ENCODE measurements around the gene MKNK2.

Gene MKNK2

GRCh38 chr19:2079865-2080301 is 28.8 kb upstream of the MKNK2 start:
- no peak for DNase-seq
- no peaks in the 10 kb centered on the region for H3K27me3 ChIP-seq (replicated peaks; ENCODE audit: control insufficient read depth, insufficient read depth, low read length, poor library complexity, severe bottlenecking)
- peaks cover 37% of the 10 kb centered on the region for H3K4me1 ChIP-seq (ENCODE audit: control insufficient read depth, insufficient read depth, low read length, poor library complexity, severe bottlenecking)
- H3K9me3 ChIP-seq (ENCODE audit: control insufficient read depth, low read length) = no peaks in the 10 kb centered on the region
- peak overlapping the region; percentile 63 for H3K27ac ChIP-seq (ENCODE audit: insufficient read depth, low read length, poor library complexity, severe bottlenecking)
- H3K36me3 ChIP-seq (ENCODE audit: control insufficient read depth, insufficient read depth, low read length) = peaks cover 57% of the 10 kb centered on the region
- no peak overlapping the region for H3K4me3 ChIP-seq (ENCODE audit: insufficient read depth, low read depth, low read length, poor library complexity, severe bottlenecking)

- Histone ChIP-seq H3K4me1 (ENCODE audit: control insufficient read depth, insufficient read depth, low read length, poor library complexity, severe bottlenecking) (peaks cover 36% of the 10 kb centered on the region), H3K4me3 (ENCODE audit: insufficient read depth, low read depth, low read length, poor library complexity, severe bottlenecking) (no peak overlapping the region), H3K27ac (ENCODE audit: insufficient read depth, low read length, poor library complexity, severe bottlenecking) (peak overlapping the region; percentile 63), H3K36me3 (ENCODE audit: control insufficient read depth, insufficient read depth, low read length) (peaks cover 58% of the 10 kb centered on the region), H3K9me3 (ENCODE audit: control insufficient read depth, low read length) (no peaks in the 10 kb centered on the region), H3K27me3 (replicated peaks; ENCODE audit: control insufficient read depth, insufficient read depth, low read length, poor library complexity, severe bottlenecking) (no peaks in the 10 kb centered on the region)
- no peak for DNase-seq
Observed at GRCh38 chr19:2079076-2079864, 28.2 kb upstream of the MKNK2 start.

GRCh38 chr19:2077833-2078619 is 27.0 kb upstream of the MKNK2 start:
- H3K4me1 ChIP-seq (ENCODE audit: control insufficient read depth, insufficient read depth, low read length, poor library complexity, severe bottlenecking) = peaks cover 32% of the 10 kb centered on the region
- no peaks in the 10 kb centered on the region for H3K9me3 ChIP-seq (ENCODE audit: control insufficient read depth, low read length)
- peaks cover 70% of the 10 kb centered on the region for H3K36me3 ChIP-seq (ENCODE audit: control insufficient read depth, insufficient read depth, low read length)
- peak overlapping the region; percentile 18 for H3K27ac ChIP-seq (ENCODE audit: insufficient read depth, low read length, poor library complexity, severe bottlenecking)
- H3K4me3 ChIP-seq (ENCODE audit: insufficient read depth, low read depth, low read length, poor library complexity, severe bottlenecking) = no peak overlapping the region
- H3K27me3 ChIP-seq (replicated peaks; ENCODE audit: control insufficient read depth, insufficient read depth, low read length, poor library complexity, severe bottlenecking) = no peaks in the 10 kb centered on the region
- no peak for DNase-seq

- Histone ChIP-seq H3K36me3 (ENCODE audit: control insufficient read depth, insufficient read depth, low read length) (peaks cover 76% of the 10 kb centered on the region), H3K4me3 (ENCODE audit: insufficient read depth, low read depth, low read length, poor library complexity, severe bottlenecking) (no peak overlapping the region), H3K4me1 (ENCODE audit: control insufficient read depth, insufficient read depth, low read length, poor library complexity, severe bottlenecking) (peaks cover 26% of the 10 kb centered on the region), H3K9me3 (ENCODE audit: control insufficient read depth, low read length) (no peaks in the 10 kb centered on the region), H3K27me3 (replicated peaks; ENCODE audit: control insufficient read depth, insufficient read depth, low read length, poor library complexity, severe bottlenecking) (no peaks in the 10 kb centered on the region), H3K27ac (ENCODE audit: insufficient read depth, low read length, poor library complexity, severe bottlenecking) (peak overlapping the region; percentile 18)
- DNase-seq = no peak
Observed at GRCh38 chr19:2077398-2077797, 26.4 kb upstream of the MKNK2 start.

GRCh38 chr19:2076526-2076944 is 25.5 kb upstream of the MKNK2 start:
- Histone ChIP-seq H3K27me3 (replicated peaks; ENCODE audit: control insufficient read depth, insufficient read depth, low read length, poor library complexity, severe bottlenecking) (no peaks in the 10 kb centered on the region), H3K4me3 (ENCODE audit: insufficient read depth, low read depth, low read length, poor library complexity, severe bottlenecking) (no peak overlapping the region), H3K27ac (ENCODE audit: insufficient read depth, low read length, poor library complexity, severe bottlenecking) (no peak overlapping the region), H3K36me3 (ENCODE audit: control insufficient read depth, insufficient read depth, low read length) (peaks cover 85% of the 10 kb centered on the region), H3K9me3 (ENCODE audit: control insufficient read depth, low read length) (no peaks in the 10 kb centered on the region), H3K4me1 (ENCODE audit: control insufficient read depth, insufficient read depth, low read length, poor library complexity, severe bottlenecking) (peaks cover 19% of the 10 kb centered on the region)
- DNase-seq = no peak

GRCh38 chr19:2072757-2073551 is 21.9 kb upstream of the MKNK2 start:
- no peaks in the 10 kb centered on the region for H3K4me1 ChIP-seq (ENCODE audit: control insufficient read depth, insufficient read depth, low read length, poor library complexity, severe bottlenecking)
- no peak for DNase-seq
- H3K27me3 ChIP-seq (replicated peaks; ENCODE audit: control insufficient read depth, insufficient read depth, low read length, poor library complexity, severe bottlenecking) = no peaks in the 10 kb centered on the region
- H3K27ac ChIP-seq (ENCODE audit: insufficient read depth, low read length, poor library complexity, severe bottlenecking) = no peak overlapping the region
- no peak overlapping the region for H3K4me3 ChIP-seq (ENCODE audit: insufficient read depth, low read depth, low read length, poor library complexity, severe bottlenecking)
- H3K36me3 ChIP-seq (ENCODE audit: control insufficient read depth, insufficient read depth, low read length) = peaks cover 62% of the 10 kb centered on the region
- no peaks in the 10 kb centered on the region for H3K9me3 ChIP-seq (ENCODE audit: control insufficient read depth, low read length)

- Histone ChIP-seq H3K36me3 (ENCODE audit: control insufficient read depth, insufficient read depth, low read length) (peaks cover 45% of the 10 kb centered on the region), H3K27me3 (replicated peaks; ENCODE audit: control insufficient read depth, insufficient read depth, low read length, poor library complexity, severe bottlenecking) (no peaks in the 10 kb centered on the region), H3K4me3 (ENCODE audit: insufficient read depth, low read depth, low read length, poor library complexity, severe bottlenecking) (no peak overlapping the region), H3K27ac (ENCODE audit: insufficient read depth, low read length, poor library complexity, severe bottlenecking) (no peak overlapping the region), H3K9me3 (ENCODE audit: control insufficient read depth, low read length) (no peaks in the 10 kb centered on the region), H3K4me1 (ENCODE audit: control insufficient read depth, insufficient read depth, low read length, poor library complexity, severe bottlenecking) (no peaks in the 10 kb centered on the region)
- no peak for DNase-seq
Observed at GRCh38 chr19:2070986-2071673, 20.1 kb upstream of the MKNK2 start.

GRCh38 chr19:2070436-2070827 is 19.4 kb upstream of the MKNK2 start:
- H3K4me1 ChIP-seq (ENCODE audit: control insufficient read depth, insufficient read depth, low read length, poor library complexity, severe bottlenecking) = no peaks in the 10 kb centered on the region
- DNase-seq = no peak
- no peaks in the 10 kb centered on the region for H3K27me3 ChIP-seq (replicated peaks; ENCODE audit: control insufficient read depth, insufficient read depth, low read length, poor library complexity, severe bottlenecking)
- no peaks in the 10 kb centered on the region for H3K9me3 ChIP-seq (ENCODE audit: control insufficient read depth, low read length)
- H3K4me3 ChIP-seq (ENCODE audit: insufficient read depth, low read depth, low read length, poor library complexity, severe bottlenecking) = no peak overlapping the region
- peaks cover 38% of the 10 kb centered on the region for H3K36me3 ChIP-seq (ENCODE audit: control insufficient read depth, insufficient read depth, low read length)
- H3K27ac ChIP-seq (ENCODE audit: insufficient read depth, low read length, poor library complexity, severe bottlenecking) = peak overlapping the region; percentile 3

- peaks cover 19% of the 10 kb centered on the region for H3K4me1 ChIP-seq (ENCODE audit: control insufficient read depth, insufficient read depth, low read length, poor library complexity, severe bottlenecking)
- no peak overlapping the region for H3K27ac ChIP-seq (ENCODE audit: insufficient read depth, low read length, poor library complexity, severe bottlenecking)
- H3K27me3 ChIP-seq (replicated peaks; ENCODE audit: control insufficient read depth, insufficient read depth, low read length, poor library complexity, severe bottlenecking) = no peaks in the 10 kb centered on the region
- H3K36me3 ChIP-seq (ENCODE audit: control insufficient read depth, insufficient read depth, low read length) = no peaks in the 10 kb centered on the region
- no peak for DNase-seq
- no peak overlapping the region for H3K4me3 ChIP-seq (ENCODE audit: insufficient read depth, low read depth, low read length, poor library complexity, severe bottlenecking)
- no peaks in the 10 kb centered on the region for H3K9me3 ChIP-seq (ENCODE audit: control insufficient read depth, low read length)
Observed at GRCh38 chr19:2064788-2065524, 13.9 kb upstream of the MKNK2 start.
